GM12874 (cell line): ENCODE data around the gene RASGRP4.

Experiments used
- CTCF ChIP-seq: IDR thresholded peaks from 2 replicates; pipeline ENCODE4 v1.5.1; 2011; ENCODE audit warnings: low read depth, mild to moderate bottlenecking, control low read depth, low read length, moderate library complexity; ENCODE audit not compliant: insufficient read depth

The RASGRP4 gene

GRCh38 chr19:38453596-38453995, 27.6 kb upstream of the RASGRP4 start:
- TF ChIP-seq CTCF: no peak

GRCh38 chr19:38452430-38453366, 26.7 kb upstream of the RASGRP4 start:
- no peak for TF ChIP-seq CTCF

GRCh38 chr19:38451629-38452028, 25.6 kb upstream of the RASGRP4 start:
- TF ChIP-seq CTCF: no peak

DNA sequence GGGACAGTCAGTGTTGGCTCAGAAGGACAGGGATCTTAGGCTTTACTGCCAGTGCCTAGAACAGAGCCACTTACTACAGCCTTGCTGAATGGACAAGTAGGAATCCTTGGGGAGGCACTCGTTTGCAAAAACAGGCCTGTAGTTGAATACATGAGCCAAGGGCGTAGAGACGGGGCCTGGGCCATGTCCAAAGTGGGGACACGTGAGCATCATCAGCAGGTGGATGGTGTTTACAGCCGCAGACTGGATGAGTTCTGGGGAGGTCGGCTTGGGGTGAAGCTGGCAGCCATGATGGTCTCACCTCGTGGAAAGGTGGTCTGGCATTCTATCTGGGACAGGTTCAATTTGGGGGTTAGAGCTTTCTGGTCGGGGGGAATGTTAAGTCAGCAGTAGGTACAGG, 25.0 kb upstream of the RASGRP4 start:
- TF ChIP-seq CTCF: no peak

- TF ChIP-seq CTCF: no peak
Measured at GRCh38 chr19:38449518-38449917, 23.5 kb upstream of the RASGRP4 start.

GRCh38 chr19:38448225-38448624, 22.2 kb upstream of the RASGRP4 start:
- TF ChIP-seq CTCF: no peak

DNA sequence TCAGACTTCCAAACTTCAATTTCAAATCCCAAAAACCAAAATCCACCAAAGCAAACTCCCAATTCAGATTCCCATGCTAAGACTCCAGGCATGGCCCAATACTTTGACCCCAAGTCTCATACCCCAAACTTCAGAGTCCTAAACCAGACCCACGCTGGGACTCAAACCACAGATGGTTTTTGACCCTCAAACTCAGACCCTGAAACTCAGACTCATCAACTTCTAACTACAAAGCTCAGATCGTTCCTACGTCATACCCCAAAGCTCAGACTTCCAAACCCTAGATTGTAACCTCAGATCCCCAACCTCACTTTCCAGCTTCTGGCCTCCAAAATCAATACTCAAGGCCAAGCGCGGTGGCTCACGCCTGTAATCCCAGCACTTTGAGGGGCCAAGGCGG, 19.3 kb upstream of the RASGRP4 start:
- TF ChIP-seq CTCF: no peak
